Uterus (tissue), 4 donors: ENCODE measurements around the gene KIRREL2. TPM values are rescaled to one million over a fixed set of nuclear protein-coding genes. Genes with fewer than 3 reads are reported as not detected.
"Not testable (repeated sequence)": the region's sequence is repeated elsewhere in the genome, so short reads cannot be mapped to it uniquely, and the experiment has no call there.

Experiments
- DNase-seq, 2 donors: peaks; one replicate each; pipeline ENCODE4 v3.0.0-alpha.2; 2019 to 2020
- H3K27ac ChIP-seq, 2 donors: fragments of 200-600 bp; sonication (generic); 1 replicate in 1 of 2; 2 replicates in 1 of 2; pipeline ENCODE4 v1.5.1; 2016 to 2018
- H3K27me3 ChIP-seq, 2 donors: fragments of 200-600 bp; sonication (generic); one replicate each; pipeline ENCODE4 v1.5.1; 2018 to 2019; ENCODE audit warnings: control low read depth in 1 of 2
- H3K36me3 ChIP-seq, 2 donors: fragments of 200-600 bp; sonication (generic); one replicate each; pipeline ENCODE4 v1.5.1; 2019; ENCODE audit warnings: control low read depth in 1 of 2
- H3K4me1 ChIP-seq, 2 donors: fragments of 200-600 bp; sonication (generic); one replicate each; pipeline ENCODE4 v1.5.1; 2018 to 2019; ENCODE audit warnings: control low read depth in 1 of 2
- H3K4me3 ChIP-seq, 2 donors: fragments of 200-600 bp; sonication (generic); 1 replicate in 1 of 2; 2 replicates in 1 of 2; pipeline ENCODE4 v1.5.1; 2018 to 2019; ENCODE audit warnings: mild to moderate bottlenecking in 1 of 2
- H3K9me3 ChIP-seq, 2 donors: fragments of 200-600 bp; sonication (generic); one replicate each; pipeline ENCODE4 v1.5.1; 2019; ENCODE audit warnings: control low read depth in 1 of 2
- POLR2A ChIP-seq, 2 donors: fragments of 450-650 bp; IDR thresholded peaks; one replicate each; pipeline ENCODE4 v1.6.1; 2016; ENCODE audit warnings: antibody characterized with exemption in 2 of 2, mild to moderate bottlenecking in 1 of 2, moderate library complexity in 1 of 2
- intact Hi-C: fragments of 100-400 bp; cut with DNase I; formaldehyde crosslinking; loops from one replicate; pipeline ENCODE4 v1.15.1; 2023; ENCODE audit warnings: low total_unique reads
- total RNA-seq, 4 donors: library from RNA; depleted of rRNA in 3 of 4; stranded (reverse); fragments of >200 nt in 3 of 4; gene quantifications; one replicate each; pipeline versions ENCODE4 v1.1.0 to v1.2.4, GENCODE V29; 2014 to 2023
- TF ChIP-seq, protein P1 (sequence below), 4 experiments: fragments of 200-600 bp in 2 of 4; fragments of 450-650 bp in 2 of 4; sonication (generic) in 2 of 4; IDR thresholded peaks; one replicate each; pipeline ENCODE4 v1.5.1; 2016 to 2019; ENCODE audit warnings: antibody characterized with exemption in 4 of 4, mild to moderate bottlenecking in 2 of 4, moderate library complexity in 1 of 4
- donor health status: DM: yes; HTN: yes; CAD: no.

Gene KIRREL2
- total RNA-seq, 4 donors from 2014 or later: 0.55 to 2.8 TPM; not detected in 2

DNA sequence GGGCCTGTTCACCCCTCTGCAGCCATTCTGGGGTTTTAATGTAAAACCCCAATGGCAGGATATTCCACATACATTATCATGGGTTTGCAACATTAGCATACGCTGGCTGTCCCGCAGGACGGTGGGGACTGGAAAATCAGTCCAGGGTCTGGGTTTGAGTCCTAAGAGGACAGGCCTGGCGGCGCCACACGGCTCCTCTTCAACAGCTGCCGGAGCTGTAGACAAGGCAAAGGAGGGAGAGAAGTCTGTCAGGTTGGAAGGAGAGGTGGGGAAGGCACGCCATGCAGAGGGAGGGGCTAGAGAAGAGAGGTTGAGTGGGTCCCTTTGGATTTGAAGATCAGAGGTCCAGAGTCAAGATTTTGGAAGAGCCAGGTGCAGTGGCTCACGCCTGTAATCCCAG, 31.7 kb downstream of the KIRREL2 start:
- DNase-seq: no peak
- intact Hi-C loops: loop anchor here (10.0 kb wide), 1 partner anchor 46 kb away; the partner anchor contains the start of gene LRFN3
- TF ChIP-seq POLR2A (IDR thresholded peaks at IDR 0.05): no peak
- TF ChIP-seq, protein P1, sequence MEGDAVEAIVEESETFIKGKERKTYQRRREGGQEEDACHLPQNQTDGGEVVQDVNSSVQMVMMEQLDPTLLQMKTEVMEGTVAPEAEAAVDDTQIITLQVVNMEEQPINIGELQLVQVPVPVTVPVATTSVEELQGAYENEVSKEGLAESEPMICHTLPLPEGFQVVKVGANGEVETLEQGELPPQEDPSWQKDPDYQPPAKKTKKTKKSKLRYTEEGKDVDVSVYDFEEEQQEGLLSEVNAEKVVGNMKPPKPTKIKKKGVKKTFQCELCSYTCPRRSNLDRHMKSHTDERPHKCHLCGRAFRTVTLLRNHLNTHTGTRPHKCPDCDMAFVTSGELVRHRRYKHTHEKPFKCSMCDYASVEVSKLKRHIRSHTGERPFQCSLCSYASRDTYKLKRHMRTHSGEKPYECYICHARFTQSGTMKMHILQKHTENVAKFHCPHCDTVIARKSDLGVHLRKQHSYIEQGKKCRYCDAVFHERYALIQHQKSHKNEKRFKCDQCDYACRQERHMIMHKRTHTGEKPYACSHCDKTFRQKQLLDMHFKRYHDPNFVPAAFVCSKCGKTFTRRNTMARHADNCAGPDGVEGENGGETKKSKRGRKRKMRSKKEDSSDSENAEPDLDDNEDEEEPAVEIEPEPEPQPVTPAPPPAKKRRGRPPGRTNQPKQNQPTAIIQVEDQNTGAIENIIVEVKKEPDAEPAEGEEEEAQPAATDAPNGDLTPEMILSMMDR (IDR thresholded peaks at IDR 0.05): no peak
- Histone ChIP-seq H3K27ac (no peak overlapping the region), H3K4me1 (no peaks in the 10 kb centered on the region), H3K36me3 (no peaks in the 10 kb centered on the region), H3K4me3 (no peak overlapping the region), H3K9me3 (no peaks in the 10 kb centered on the region), H3K27me3 (no peaks in the 10 kb centered on the region)

GRCh38 chr19:35889370-35890112, 32.8 kb downstream of the KIRREL2 start:
- intact Hi-C loops: loop anchor here (10.0 kb wide), 1 partner anchor 45 kb away; the partner anchor contains the start of gene LRFN3
- Histone ChIP-seq H3K27me3 (no peaks in the 10 kb centered on the region), H3K36me3 (no peaks in the 10 kb centered on the region)

GRCh38 chr19:35890113-35890650, 33.5 kb downstream of the KIRREL2 start:
- TF ChIP-seq, protein P1 (IDR thresholded peaks at IDR 0.05): no peak
- TF ChIP-seq POLR2A (IDR thresholded peaks at IDR 0.05): no peak
- no peaks in the 10 kb centered on the region for H3K27me3 ChIP-seq
- H3K4me1 ChIP-seq: no peaks in the 10 kb centered on the region
- no peak overlapping the region for H3K4me3 ChIP-seq
- intact Hi-C loops: no loop called here
- no peaks in the 10 kb centered on the region for H3K36me3 ChIP-seq
- no peak overlapping the region for H3K27ac ChIP-seq
- no peaks in the 10 kb centered on the region for H3K9me3 ChIP-seq
- DNase-seq: no peak

More at GRCh38 chr19:35889370-35890112, 32.8 kb downstream of the KIRREL2 start:
- no peaks in the 10 kb centered on the region for H3K9me3 ChIP-seq
- TF ChIP-seq, protein P1 (IDR thresholded peaks at IDR 0.05): no peak
- TF ChIP-seq POLR2A (IDR thresholded peaks at IDR 0.05): no peak
- H3K4me3 ChIP-seq: no peak overlapping the region
- DNase-seq: no peak
- H3K27ac ChIP-seq: no peak overlapping the region
- H3K4me1 ChIP-seq: no peaks in the 10 kb centered on the region

- H3K4me1 ChIP-seq, H3K36me3 ChIP-seq, H3K27ac ChIP-seq, H3K27me3 ChIP-seq, H3K9me3 ChIP-seq, DNase-seq, H3K4me3 ChIP-seq, intact Hi-C loops: not testable (repeated sequence)
These were observed 35.1 kb downstream of the KIRREL2 start for GRCh38 chr19:35891819-35892218.

- Histone ChIP-seq H3K4me3 (no peak overlapping the region), H3K4me1 (peaks cover 0 to 12% of the 10 kb centered on the region in 2 donors), H3K36me3 (no peaks in the 10 kb centered on the region), H3K27me3 (no peaks in the 10 kb centered on the region), H3K27ac (no peak overlapping the region), H3K9me3 (no peaks in the 10 kb centered on the region)
- intact Hi-C loops: no loop called here
- DNase-seq: no peak
- TF ChIP-seq, protein P1 (IDR thresholded peaks at IDR 0.05): no peak
- no peak for TF ChIP-seq POLR2A (IDR thresholded peaks at IDR 0.05)
These were observed 37.6 kb downstream of the KIRREL2 start for GRCh38 chr19:35894342-35894741.
